B cell (primary cell): ENCODE data around the gene ALS2CL.

ENCODE experiments used
- CTCF ChIP-seq: fragments of 200-600 bp; IDR thresholded peaks from one replicate; pipeline ENCODE4 v1.8.0; 2022; ENCODE audit warnings: antibody characterized with exemption, mild to moderate bottlenecking
- EZH2 ChIP-seq: IDR thresholded peaks from 2 replicates; pipeline ENCODE4 v1.6.1; 2012; ENCODE audit warnings: borderline replicate concordance, low read depth, mild to moderate bottlenecking, moderate library complexity, low read length; ENCODE audit not compliant: insufficient read depth, poor library complexity, severe bottlenecking

GRCh38 chr3:46692566-46692990, 901 bp downstream of the ALS2CL start:
- no peak for TF ChIP-seq CTCF
- TF ChIP-seq EZH2: no peak
